ENCODE data around the gene SPEM2. TPM values are rescaled to one million over a fixed set of nuclear protein-coding genes. Genes with fewer than 3 reads are reported as not detected.

SPEM2 gene
- total and polyA plus RNA-seq, 5 donors from 2014 or later, result not detected

GRCh38 chr17:7410634-7411426 lies 14.6 kb upstream of the SPEM2 start:
- no peaks in the 10 kb centered on the region for H3K36me3 ChIP-seq (ENCODE audit: control insufficient read depth, insufficient read depth, low read length)
- H3K4me1 Mint-ChIP-seq, result peaks cover 0 to 12% (median 6%) of the 10 kb centered on the region in 4 donors
- peaks cover 4% of the 10 kb centered on the region for H3K27me3 Mint-ChIP-seq
- ATAC-seq (ENCODE audit: low read depth in 2 of 2) (no peak), DNase-seq (peak in 1 of 3 donors; percentile 11)
- H3K4me3 ChIP-seq (ENCODE audit: low read depth, low read length), result no peak overlapping the region
- no peaks in the 10 kb centered on the region for H3K9me3 ChIP-seq (ENCODE audit: control insufficient read depth in 2 of 2, low read length in 2 of 2)
- H3K9me3 Mint-ChIP-seq, result no peaks in the 10 kb centered on the region
- H3K36me3 Mint-ChIP-seq, result no peaks in the 10 kb centered on the region
- H3K27ac ChIP-seq (ENCODE audit: insufficient read depth, low read length, poor library complexity, severe bottlenecking), result no peak overlapping the region
- H3K27ac Mint-ChIP-seq, result peak overlapping the region in 1 of 3 donors; percentile 74
- H3K27me3 ChIP-seq (ENCODE audit: control insufficient read depth, insufficient read depth, low read length), result no peaks in the 10 kb centered on the region
- no peak overlapping the region for H3K4me3 Mint-ChIP-seq
- peaks cover 3% of the 10 kb centered on the region for H3K4me1 ChIP-seq (ENCODE audit: control insufficient read depth, insufficient read depth, low read length, poor library complexity, severe bottlenecking)

- Histone ChIP-seq H3K36me3 (ENCODE audit: control insufficient read depth, insufficient read depth, low read length) (no peaks in the 10 kb centered on the region), H3K27me3 (ENCODE audit: control insufficient read depth, insufficient read depth, low read length) (no peaks in the 10 kb centered on the region), H3K27ac (ENCODE audit: insufficient read depth, low read length, poor library complexity, severe bottlenecking) (no peak overlapping the region), H3K9me3 (ENCODE audit: control insufficient read depth in 2 of 2, low read length in 2 of 2) (no peaks in the 10 kb centered on the region), H3K4me3 (ENCODE audit: low read depth, low read length) (no peak overlapping the region), H3K4me1 (ENCODE audit: control insufficient read depth, insufficient read depth, low read length, poor library complexity, severe bottlenecking) (peaks cover 3% of the 10 kb centered on the region)
- H3K27me3 Mint-ChIP-seq, result no peaks in the 10 kb centered on the region
- ATAC-seq (ENCODE audit: low read depth in 2 of 2) (no peak), DNase-seq (no peak)
- no peak overlapping the region for H3K4me3 Mint-ChIP-seq
- no peak overlapping the region for H3K27ac Mint-ChIP-seq
- peaks cover 0 to 11% (median 3%) of the 10 kb centered on the region in 4 donors for H3K4me1 Mint-ChIP-seq
- H3K9me3 Mint-ChIP-seq, result no peaks in the 10 kb centered on the region
- no peaks in the 10 kb centered on the region for H3K36me3 Mint-ChIP-seq
Observed at GRCh38 chr17:7411427-7411750, 14.0 kb upstream of the SPEM2 start.

DNA sequence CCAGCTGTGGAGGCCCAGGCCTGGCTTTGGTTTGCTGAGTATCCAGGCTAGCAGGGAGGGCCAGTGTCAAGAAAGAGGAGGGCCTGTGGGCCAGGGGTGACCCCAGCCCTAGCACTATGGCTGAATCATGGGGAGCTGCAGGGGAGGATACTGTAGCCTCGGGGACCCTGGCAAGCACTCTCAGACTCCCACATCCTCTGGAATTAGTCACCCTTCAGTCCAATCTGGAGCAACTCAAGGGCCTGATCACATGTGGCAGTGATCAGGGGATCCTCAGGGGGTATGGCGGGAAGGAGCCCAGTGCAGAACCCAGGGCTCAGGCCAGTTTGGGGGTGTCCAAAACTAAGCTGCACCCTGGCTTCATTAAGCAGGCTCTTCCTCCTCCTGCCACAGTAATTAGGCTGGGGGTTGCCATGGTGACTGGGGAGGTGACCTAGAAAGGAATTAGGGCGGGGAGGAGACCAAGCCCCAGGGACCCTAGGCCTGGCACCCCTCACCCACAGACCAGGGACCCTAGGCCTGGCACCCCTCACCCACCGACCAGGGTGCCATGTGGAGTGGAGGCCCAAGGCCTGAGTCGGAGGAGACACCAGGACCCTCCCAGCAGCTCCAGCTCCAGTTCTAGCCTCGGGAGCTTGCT lies 11.9 kb upstream of the SPEM2 start:
- Mint-ChIP-seq H3K9me3 (no peaks in the 10 kb centered on the region), H3K27me3 (no peaks in the 10 kb centered on the region), H3K4me1 (peaks cover 0 to 11% (median 1%) of the 10 kb centered on the region in 4 donors), H3K4me3 (no peak overlapping the region), H3K36me3 (no peaks in the 10 kb centered on the region), H3K27ac (no peak overlapping the region)
- Histone ChIP-seq H3K27me3 (ENCODE audit: control insufficient read depth, insufficient read depth, low read length) (no peaks in the 10 kb centered on the region), H3K4me3 (ENCODE audit: low read depth, low read length) (no peak overlapping the region), H3K36me3 (ENCODE audit: control insufficient read depth, insufficient read depth, low read length) (no peaks in the 10 kb centered on the region), H3K4me1 (ENCODE audit: control insufficient read depth, insufficient read depth, low read length, poor library complexity, severe bottlenecking) (peaks cover 3% of the 10 kb centered on the region), H3K27ac (ENCODE audit: insufficient read depth, low read length, poor library complexity, severe bottlenecking) (no peak overlapping the region), H3K9me3 (ENCODE audit: control insufficient read depth in 2 of 2, low read length in 2 of 2) (no peaks in the 10 kb centered on the region)
- DNase-seq (no peak), ATAC-seq (ENCODE audit: low read depth in 2 of 2) (no peak)

DNA sequence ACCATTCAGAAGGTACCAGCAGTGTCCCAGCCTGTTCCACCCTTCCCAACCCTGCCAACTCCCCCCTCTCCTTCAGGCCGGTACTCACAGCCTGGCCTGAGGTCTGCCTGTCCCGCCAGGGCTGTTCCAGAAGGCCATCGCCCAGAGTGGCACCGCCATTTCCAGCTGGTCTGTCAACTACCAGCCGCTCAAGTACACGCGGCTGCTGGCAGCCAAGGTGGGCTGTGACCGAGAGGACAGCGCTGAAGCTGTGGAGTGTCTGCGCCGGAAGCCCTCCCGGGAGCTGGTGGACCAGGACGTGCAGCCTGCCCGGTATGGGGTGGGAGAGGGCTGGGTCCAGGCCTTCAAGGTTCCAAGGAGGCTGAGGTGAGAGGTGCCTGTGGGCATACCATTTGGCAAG lies 10.6 kb upstream of the SPEM2 start:
- Histone ChIP-seq H3K36me3 (ENCODE audit: control insufficient read depth, insufficient read depth, low read length) (no peaks in the 10 kb centered on the region), H3K4me1 (ENCODE audit: control insufficient read depth, insufficient read depth, low read length, poor library complexity, severe bottlenecking) (no peaks in the 10 kb centered on the region), H3K27ac (ENCODE audit: insufficient read depth, low read length, poor library complexity, severe bottlenecking) (no peak overlapping the region), H3K9me3 (ENCODE audit: control insufficient read depth in 2 of 2, low read length in 2 of 2) (no peaks in the 10 kb centered on the region), H3K4me3 (ENCODE audit: low read depth, low read length) (no peak overlapping the region), H3K27me3 (ENCODE audit: control insufficient read depth, insufficient read depth, low read length) (no peaks in the 10 kb centered on the region)
- H3K36me3 Mint-ChIP-seq, result no peaks in the 10 kb centered on the region
- no peak overlapping the region for H3K4me3 Mint-ChIP-seq
- H3K27me3 Mint-ChIP-seq, result peaks cover 4% of the 10 kb centered on the region
- H3K4me1 Mint-ChIP-seq, result peaks cover 0 to 2% (median 0%) of the 10 kb centered on the region in 4 donors
- H3K27ac Mint-ChIP-seq, result no peak overlapping the region
- ATAC-seq (ENCODE audit: low read depth in 2 of 2), result no peak
- no peak for DNase-seq
- H3K9me3 Mint-ChIP-seq, result no peaks in the 10 kb centered on the region

- Mint-ChIP-seq H3K4me3 (no peak overlapping the region), H3K9me3 (no peaks in the 10 kb centered on the region), H3K27ac (no peak overlapping the region), H3K36me3 (no peaks in the 10 kb centered on the region), H3K27me3 (peaks cover 4% of the 10 kb centered on the region), H3K4me1 (no peaks in the 10 kb centered on the region)
- no peak for ATAC-seq (ENCODE audit: low read depth in 2 of 2)
- Histone ChIP-seq H3K36me3 (ENCODE audit: control insufficient read depth, insufficient read depth, low read length) (no peaks in the 10 kb centered on the region), H3K27ac (ENCODE audit: insufficient read depth, low read length, poor library complexity, severe bottlenecking) (no peak overlapping the region), H3K9me3 (ENCODE audit: control insufficient read depth in 2 of 2, low read length in 2 of 2) (no peaks in the 10 kb centered on the region), H3K27me3 (ENCODE audit: control insufficient read depth, insufficient read depth, low read length) (no peaks in the 10 kb centered on the region), H3K4me1 (ENCODE audit: control insufficient read depth, insufficient read depth, low read length, poor library complexity, severe bottlenecking) (no peaks in the 10 kb centered on the region), H3K4me3 (ENCODE audit: low read depth, low read length) (no peak overlapping the region)
- no peak for DNase-seq
Observed at GRCh38 chr17:7415784-7416183, 9.6 kb upstream of the SPEM2 start.

DNA sequence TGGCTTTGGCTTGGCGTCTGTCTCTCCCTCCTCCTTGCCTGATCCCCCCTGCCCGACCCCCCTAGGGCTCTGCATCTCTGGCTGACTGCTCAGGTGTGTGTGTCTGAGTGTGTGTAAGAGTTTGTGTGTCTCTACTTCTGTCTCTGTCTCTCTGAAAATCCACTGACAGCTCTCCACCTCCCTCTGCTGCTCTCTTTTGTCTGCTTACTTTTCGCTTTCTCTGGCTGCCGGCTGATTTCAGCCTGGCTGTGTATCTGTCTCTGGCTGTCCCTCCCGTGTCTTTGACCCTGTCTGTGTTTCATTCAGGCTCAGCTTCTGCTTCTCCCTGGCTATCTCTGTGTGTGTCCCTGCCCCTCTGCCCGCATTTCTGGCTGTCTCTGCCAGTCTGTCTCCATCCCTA lies 9.1 kb upstream of the SPEM2 start:
- Mint-ChIP-seq H3K36me3 (no peaks in the 10 kb centered on the region), H3K4me3 (no peak overlapping the region), H3K27ac (no peak overlapping the region), H3K9me3 (peaks cover 0 to 1% (median 0%) of the 10 kb centered on the region in 7 donors), H3K4me1 (no peaks in the 10 kb centered on the region), H3K27me3 (peaks cover 4% of the 10 kb centered on the region)
- no peak overlapping the region for H3K4me3 ChIP-seq (ENCODE audit: low read depth, low read length)
- H3K27me3 ChIP-seq (ENCODE audit: control insufficient read depth, insufficient read depth, low read length), result no peaks in the 10 kb centered on the region
- ATAC-seq (ENCODE audit: low read depth in 2 of 2) (peak in 1 of 2 donors; percentile 28), DNase-seq (peak in 1 of 3 donors; percentile 33)
- H3K4me1 ChIP-seq (ENCODE audit: control insufficient read depth, insufficient read depth, low read length, poor library complexity, severe bottlenecking), result no peaks in the 10 kb centered on the region
- no peaks in the 10 kb centered on the region for H3K36me3 ChIP-seq (ENCODE audit: control insufficient read depth, insufficient read depth, low read length)
- no peaks in the 10 kb centered on the region for H3K9me3 ChIP-seq (ENCODE audit: control insufficient read depth in 2 of 2, low read length in 2 of 2)
- no peak overlapping the region for H3K27ac ChIP-seq (ENCODE audit: insufficient read depth, low read length, poor library complexity, severe bottlenecking)

GRCh38 chr17:7417056-7417655 lies 8.3 kb upstream of the SPEM2 start:
- H3K36me3 Mint-ChIP-seq, result no peaks in the 10 kb centered on the region
- H3K9me3 ChIP-seq (ENCODE audit: control insufficient read depth in 2 of 2, low read length in 2 of 2), result no peaks in the 10 kb centered on the region
- H3K27me3 Mint-ChIP-seq, result peaks cover 4% of the 10 kb centered on the region
- no peak overlapping the region for H3K27ac Mint-ChIP-seq
- H3K9me3 Mint-ChIP-seq, result peaks cover 0 to 1% (median 0%) of the 10 kb centered on the region in 7 donors
- H3K27ac ChIP-seq (ENCODE audit: insufficient read depth, low read length, poor library complexity, severe bottlenecking), result no peak overlapping the region
- H3K4me1 ChIP-seq (ENCODE audit: control insufficient read depth, insufficient read depth, low read length, poor library complexity, severe bottlenecking), result no peaks in the 10 kb centered on the region
- DNase-seq (no peak), ATAC-seq (ENCODE audit: low read depth in 2 of 2) (no peak)
- no peaks in the 10 kb centered on the region for H3K27me3 ChIP-seq (ENCODE audit: control insufficient read depth, insufficient read depth, low read length)
- no peaks in the 10 kb centered on the region for H3K4me1 Mint-ChIP-seq
- H3K36me3 ChIP-seq (ENCODE audit: control insufficient read depth, insufficient read depth, low read length), result no peaks in the 10 kb centered on the region
- no peak overlapping the region for H3K4me3 ChIP-seq (ENCODE audit: low read depth, low read length)
- no peak overlapping the region for H3K4me3 Mint-ChIP-seq
